ENCODE measurements around the gene WNK2. TPM values are rescaled to one million over a fixed set of nuclear protein-coding genes. Genes with fewer than 3 reads are reported as not detected.

WNK2 gene
- total and polyA plus RNA-seq, 12 donors, result 16.6 to 236 (median 178) TPM

DNA sequence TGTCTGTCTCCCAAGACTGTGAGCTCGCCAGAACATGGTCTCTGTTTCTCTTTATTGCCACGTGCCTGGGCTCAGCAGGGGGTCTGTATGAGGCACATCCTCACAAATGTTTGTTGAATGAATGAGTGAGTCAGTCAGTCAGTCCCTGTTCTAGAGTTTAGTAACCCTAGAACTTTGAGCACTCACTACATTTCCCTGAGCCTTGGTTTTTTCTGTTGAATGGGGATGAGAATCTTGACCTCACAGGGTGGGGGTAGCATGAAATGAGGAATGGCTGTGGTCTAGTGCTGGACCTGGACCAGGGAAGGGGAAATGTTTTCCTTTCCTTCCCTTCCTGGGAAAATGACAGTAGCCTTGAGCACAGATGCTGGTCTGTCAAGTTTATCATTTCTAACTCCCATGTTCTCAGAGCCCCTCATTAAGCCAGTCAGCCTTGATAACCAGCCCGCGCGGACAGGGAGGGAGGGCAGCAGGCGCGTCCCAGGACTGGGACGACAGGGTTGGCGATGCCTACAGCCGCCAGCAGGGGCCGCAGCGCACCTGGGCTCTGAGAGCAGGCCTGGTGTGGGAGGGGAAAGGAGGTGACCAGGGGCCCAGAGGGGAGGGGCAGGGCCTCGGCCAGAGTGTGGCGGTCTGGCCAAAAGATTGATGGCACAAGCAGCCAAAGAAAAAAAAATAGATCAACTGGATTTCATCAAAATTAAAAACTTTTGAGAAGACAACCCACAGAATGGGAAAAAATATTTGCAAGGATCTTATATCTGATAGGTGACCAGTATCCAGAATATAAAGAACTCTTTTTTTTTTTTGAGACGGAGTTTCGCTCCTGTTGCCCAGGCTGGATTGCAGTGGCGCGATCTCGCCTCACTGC lies 24.1 kb upstream of the WNK2 start:
- no peaks in the 10 kb centered on the region for H3K9me3 ChIP-seq
- H3K36me3 ChIP-seq, result no peaks in the 10 kb centered on the region
- no peak overlapping the region for H3K27ac ChIP-seq
- peak; percentile 89 to 97 (median 94) for ATAC-seq
- intact Hi-C loops (cut with DNase I), result loop anchor here (1.0 to 10.0 kb wide), 9 partner anchors 137 to 805 kb away; no protein-coding TSS in a partner anchor
- peak; percentile 85 to 86 for DNase-seq
- 18 to 23% methylated on average over 19 of the region's 19 CpGs for WGBS, 2 donors
- H3K4me1 ChIP-seq, result peaks cover 4 to 34% (median 19%) of the 10 kb centered on the region in 9 donors
- no peaks in the 10 kb centered on the region for H3K27me3 ChIP-seq
- TF ChIP-seq, protein P1, sequence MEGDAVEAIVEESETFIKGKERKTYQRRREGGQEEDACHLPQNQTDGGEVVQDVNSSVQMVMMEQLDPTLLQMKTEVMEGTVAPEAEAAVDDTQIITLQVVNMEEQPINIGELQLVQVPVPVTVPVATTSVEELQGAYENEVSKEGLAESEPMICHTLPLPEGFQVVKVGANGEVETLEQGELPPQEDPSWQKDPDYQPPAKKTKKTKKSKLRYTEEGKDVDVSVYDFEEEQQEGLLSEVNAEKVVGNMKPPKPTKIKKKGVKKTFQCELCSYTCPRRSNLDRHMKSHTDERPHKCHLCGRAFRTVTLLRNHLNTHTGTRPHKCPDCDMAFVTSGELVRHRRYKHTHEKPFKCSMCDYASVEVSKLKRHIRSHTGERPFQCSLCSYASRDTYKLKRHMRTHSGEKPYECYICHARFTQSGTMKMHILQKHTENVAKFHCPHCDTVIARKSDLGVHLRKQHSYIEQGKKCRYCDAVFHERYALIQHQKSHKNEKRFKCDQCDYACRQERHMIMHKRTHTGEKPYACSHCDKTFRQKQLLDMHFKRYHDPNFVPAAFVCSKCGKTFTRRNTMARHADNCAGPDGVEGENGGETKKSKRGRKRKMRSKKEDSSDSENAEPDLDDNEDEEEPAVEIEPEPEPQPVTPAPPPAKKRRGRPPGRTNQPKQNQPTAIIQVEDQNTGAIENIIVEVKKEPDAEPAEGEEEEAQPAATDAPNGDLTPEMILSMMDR (IDR thresholded peaks at IDR 0.05), result peak in 8 of 9 donors; percentile 71 to 98 (median 96)
- H3K4me3 ChIP-seq, result no peak overlapping the region

- DNase-seq (peak in 1 of 2 donors; percentile 51), ATAC-seq (peak; percentile 64 to 88 (median 86))
- no peaks in the 10 kb centered on the region for H3K9me3 ChIP-seq
- no peaks in the 10 kb centered on the region for H3K36me3 ChIP-seq
- 57 to 61% methylated on average over 11 of the region's 11 CpGs for WGBS, 2 donors
- H3K4me1 ChIP-seq, result peaks cover 4 to 34% (median 19%) of the 10 kb centered on the region in 9 donors
- intact Hi-C loops (cut with DNase I), result loop anchor here in 7 of 10 donors (2.0 to 10.0 kb wide), 6 partner anchors 135 to 803 kb away; no protein-coding TSS in a partner anchor
- no peaks in the 10 kb centered on the region for H3K27me3 ChIP-seq
- no peak overlapping the region for H3K4me3 ChIP-seq
- H3K27ac ChIP-seq, result peak overlapping the region in 3 of 10 donors; percentile 13 to 30 (median 29)
- TF ChIP-seq, protein P1 (IDR thresholded peaks at IDR 0.05), result no peak
Measured at GRCh38 chr9:93161786-93162562, 22.0 kb upstream of the WNK2 start.

GRCh38 chr9:93164085-93164484 lies 19.9 kb upstream of the WNK2 start:
- no peak overlapping the region for H3K4me3 ChIP-seq
- peaks cover 4 to 48% (median 25%) of the 10 kb centered on the region in 9 donors for H3K4me1 ChIP-seq
- ATAC-seq, result peak in 1 of 8 donors; percentile 21
- no peak for DNase-seq
- H3K27me3 ChIP-seq, result no peaks in the 10 kb centered on the region
- no peak overlapping the region for H3K27ac ChIP-seq
- intact Hi-C loops (cut with DNase I), result loop anchor here in 3 of 10 donors (5.0 to 10.0 kb wide), 3 partner anchors 133 to 801 kb away; no protein-coding TSS in a partner anchor
- H3K36me3 ChIP-seq, result no peaks in the 10 kb centered on the region
- H3K9me3 ChIP-seq, result no peaks in the 10 kb centered on the region
- TF ChIP-seq, protein P1 (IDR thresholded peaks at IDR 0.05), result no peak
- WGBS, 2 donors, result 83 to 95% methylated on average over 12 to 13 of the region's 13 CpGs

GRCh38 chr9:93166699-93167098 lies 17.2 kb upstream of the WNK2 start:
- Histone ChIP-seq H3K4me1 (peaks cover 4 to 28% (median 15%) of the 10 kb centered on the region in 9 donors), H3K36me3 (no peaks in the 10 kb centered on the region), H3K27ac (no peak overlapping the region), H3K27me3 (no peaks in the 10 kb centered on the region), H3K9me3 (no peaks in the 10 kb centered on the region), H3K4me3 (no peak overlapping the region)
- 73 to 81% methylated on average over 7 of the region's 7 CpGs for WGBS, 2 donors
- TF ChIP-seq, protein P1 (IDR thresholded peaks at IDR 0.05), result no peak
- no peak for ATAC-seq
- intact Hi-C loops (cut with DNase I), result loop anchor here in 1 of 10 donors (10.0 kb wide), 1 partner anchor 798 kb away; no protein-coding TSS in a partner anchor
- no peak for DNase-seq

Measured in heart right ventricle (tissue), 16 donors.